Gastrocnemius medialis (tissue), 4 donors: ENCODE data around the gene FITM1. TPM values are rescaled to one million over a fixed set of nuclear protein-coding genes. Genes with fewer than 3 reads are reported as not detected.

ENCODE experiments used
- ATAC-seq, 2 donors: fragments of 150-250 bp; one replicate each; pipeline ENCODE4 v1.9.1; 2016
- DNase-seq, 2 donors: peaks; one replicate each; pipeline ENCODE4 v3.0.0-alpha.2; 2019
- H3K27ac ChIP-seq, 4 donors: fragments of 200-600 bp; sonication (generic); 1 replicate in 1 of 4; 2 replicates in 3 of 4; pipeline ENCODE4 v1.5.1; 2016 to 2018; ENCODE audit warnings: mild to moderate bottlenecking in 2 of 4, moderate library complexity in 1 of 4
- H3K27me3 ChIP-seq, 3 donors: fragments of 200-600 bp; sonication (generic) in 2 of 3; 1 replicate in 1 of 3; 2 replicates in 2 of 3; pipeline versions ENCODE4 v1.5.1 to v1.6.0; 2016 to 2019; ENCODE audit warnings: mild to moderate bottlenecking in 1 of 3, moderate library complexity in 1 of 3
- H3K36me3 ChIP-seq, 2 donors: fragments of 200-600 bp; sonication (generic) in 1 of 2; one replicate each; pipeline ENCODE4 v1.5.1; 2017 to 2018
- H3K4me1 ChIP-seq, 2 donors: fragments of 200-600 bp; sonication (generic) in 1 of 2; one replicate each; pipeline ENCODE4 v1.5.1; 2016 to 2017; ENCODE audit warnings: mild to moderate bottlenecking in 2 of 2
- H3K4me3 ChIP-seq, 4 donors: fragments of 200-600 bp; sonication (generic) in 3 of 4; 1 replicate in 1 of 4; 2 replicates in 3 of 4; pipeline ENCODE4 v1.5.1; 2016 to 2019; ENCODE audit warnings: mild to moderate bottlenecking in 2 of 4
- H3K9me3 ChIP-seq, 3 donors: fragments of 200-600 bp; sonication (generic) in 2 of 3; 1 replicate in 1 of 3; 2 replicates in 2 of 3; pipeline ENCODE4 v1.5.1; 2016 to 2019
- POLR2A ChIP-seq, 2 donors: fragments of 450-650 bp; IDR thresholded peaks; one replicate each; pipeline ENCODE4 v1.6.1; 2017; ENCODE audit warnings: antibody characterized with exemption in 2 of 2, mild to moderate bottlenecking in 2 of 2, moderate library complexity in 2 of 2
- in situ Hi-C, 4 donors: fragments of 200-750 bp; cut with MboI; loops; one replicate each; pipeline versions ENCODE4 v1.15.0 to v1.8.0; 2017; ENCODE audit warnings: low sequenced_read_pairs in 4 of 4
- intact Hi-C: fragments of 100-400 bp; cut with DNase I; formaldehyde crosslinking; loops from one replicate; pipeline ENCODE4 v1.15.1; 2023; ENCODE audit warnings: low total_unique reads
- total RNA-seq, 4 donors: library from RNA; depleted of rRNA; stranded (reverse); fragments of >200 nt; gene quantifications; one replicate each; pipeline versions ENCODE4 v1.1.0 to v1.2.3, GENCODE V29; 2016
- TF ChIP-seq, protein P1 (sequence below), 5 experiments: fragments of 450-650 bp in 3 of 5; fragments of 200-600 bp in 2 of 5; sonication (generic) in 2 of 5; IDR thresholded peaks in 4 of 5; conservative IDR thresholded peaks in 1 of 5; 1 replicate in 4 of 5; 2 replicates in 1 of 5; pipeline ENCODE4 v1.5.1; 2016 to 2019; ENCODE audit warnings: antibody characterized with exemption in 5 of 5, mild to moderate bottlenecking in 3 of 5, moderate library complexity in 3 of 5

The FITM1 gene
- total RNA-seq, 4 donors from 2014 or later, result 45.3 to 91.3 (median 65.4) TPM

DNA sequence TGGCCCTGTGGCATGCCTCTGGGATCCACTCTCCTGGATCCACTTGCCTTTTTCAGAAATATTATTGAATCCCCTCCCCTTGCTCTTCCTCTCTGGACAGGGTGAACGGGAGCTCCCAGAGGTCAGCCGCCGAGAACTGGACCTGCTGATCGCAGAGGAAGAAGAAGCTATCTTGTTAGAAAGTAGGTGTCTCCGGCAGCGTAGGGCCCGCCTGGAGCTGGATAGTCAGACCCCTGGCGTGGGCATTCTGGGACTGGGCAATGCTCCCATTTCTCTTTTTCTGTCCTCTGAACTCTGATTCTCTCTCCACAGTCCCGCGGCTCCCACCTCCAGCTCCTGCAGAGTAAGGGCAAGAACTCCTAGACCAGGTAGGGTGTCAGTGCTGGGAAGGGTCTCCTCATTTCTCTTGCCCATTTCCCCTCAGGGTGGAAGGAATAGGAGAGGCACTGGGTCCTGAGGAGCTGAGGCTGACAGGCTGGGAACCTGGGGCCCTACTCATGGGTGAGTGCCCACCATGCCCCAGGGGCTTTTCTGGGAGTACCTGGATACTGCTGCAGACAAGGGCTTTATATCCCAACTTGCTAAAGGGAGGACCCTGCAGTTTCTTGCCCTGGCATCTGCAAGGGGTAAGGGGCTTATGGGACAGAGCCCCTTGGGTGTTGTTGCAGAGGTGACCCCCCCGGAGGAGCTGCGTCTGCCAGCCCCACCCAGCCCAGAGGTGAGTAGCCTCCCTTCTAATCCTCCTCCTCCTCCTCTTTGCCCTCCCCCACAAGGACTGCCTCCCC is 46.8 kb downstream of the FITM1 start:
- intact Hi-C loops, result no loop called here
- in situ Hi-C loops, result no loop called here

DNA sequence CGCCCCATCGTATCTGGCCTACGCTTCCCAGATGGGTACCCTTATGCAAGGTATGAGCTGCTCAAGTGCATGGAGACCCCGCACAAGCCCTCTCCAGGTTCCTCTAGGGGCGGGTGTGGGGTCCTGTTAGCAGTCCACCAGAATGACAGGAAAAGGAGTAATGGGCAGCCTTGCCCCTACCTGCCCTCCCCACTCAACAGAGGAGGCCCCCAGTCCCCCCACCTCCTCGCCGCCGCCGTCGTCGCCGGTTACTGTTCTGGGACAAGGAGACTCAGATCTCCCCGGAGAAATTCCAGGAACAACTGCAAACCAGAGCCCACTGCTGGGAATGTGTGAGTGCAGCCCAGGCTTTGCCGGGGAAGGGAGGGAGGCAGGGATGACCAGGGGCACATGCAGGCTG is 47.4 kb downstream of the FITM1 start:
- Histone ChIP-seq H3K4me3 (no peak overlapping the region), H3K36me3 (peaks cover 0 to 43% of the 10 kb centered on the region in 2 donors), H3K4me1 (peaks cover 9 to 13% of the 10 kb centered on the region in 2 donors), H3K9me3 (no peaks in the 10 kb centered on the region), H3K27me3 (no peaks in the 10 kb centered on the region), H3K27ac (no peak overlapping the region)
- TF ChIP-seq, protein P1, sequence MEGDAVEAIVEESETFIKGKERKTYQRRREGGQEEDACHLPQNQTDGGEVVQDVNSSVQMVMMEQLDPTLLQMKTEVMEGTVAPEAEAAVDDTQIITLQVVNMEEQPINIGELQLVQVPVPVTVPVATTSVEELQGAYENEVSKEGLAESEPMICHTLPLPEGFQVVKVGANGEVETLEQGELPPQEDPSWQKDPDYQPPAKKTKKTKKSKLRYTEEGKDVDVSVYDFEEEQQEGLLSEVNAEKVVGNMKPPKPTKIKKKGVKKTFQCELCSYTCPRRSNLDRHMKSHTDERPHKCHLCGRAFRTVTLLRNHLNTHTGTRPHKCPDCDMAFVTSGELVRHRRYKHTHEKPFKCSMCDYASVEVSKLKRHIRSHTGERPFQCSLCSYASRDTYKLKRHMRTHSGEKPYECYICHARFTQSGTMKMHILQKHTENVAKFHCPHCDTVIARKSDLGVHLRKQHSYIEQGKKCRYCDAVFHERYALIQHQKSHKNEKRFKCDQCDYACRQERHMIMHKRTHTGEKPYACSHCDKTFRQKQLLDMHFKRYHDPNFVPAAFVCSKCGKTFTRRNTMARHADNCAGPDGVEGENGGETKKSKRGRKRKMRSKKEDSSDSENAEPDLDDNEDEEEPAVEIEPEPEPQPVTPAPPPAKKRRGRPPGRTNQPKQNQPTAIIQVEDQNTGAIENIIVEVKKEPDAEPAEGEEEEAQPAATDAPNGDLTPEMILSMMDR (IDR thresholded peaks at IDR 0.05 in 4 of 5, conservative IDR thresholded peaks at IDR 0.05 in 1 of 5), result no peak
- no peak for TF ChIP-seq POLR2A (IDR thresholded peaks at IDR 0.05)
- no peak for DNase-seq
- no peak for ATAC-seq
- intact Hi-C loops, result no loop called here
- in situ Hi-C loops, result no loop called here

More for the DNA sequence above, 46.8 kb downstream of the FITM1 start:
- Histone ChIP-seq H3K27me3 (peaks cover 0 to 5% (median 0%) of the 10 kb centered on the region in 3 donors), H3K27ac (no peak overlapping the region), H3K9me3 (no peaks in the 10 kb centered on the region), H3K36me3 (peaks cover 0 to 37% of the 10 kb centered on the region in 2 donors), H3K4me3 (no peak overlapping the region), H3K4me1 (peaks cover 9 to 13% of the 10 kb centered on the region in 2 donors)
- ATAC-seq (no peak), DNase-seq (no peak)
- TF ChIP-seq, protein P1 (IDR thresholded peaks at IDR 0.05 in 4 of 5, conservative IDR thresholded peaks at IDR 0.05 in 1 of 5), result no peak
- TF ChIP-seq POLR2A (IDR thresholded peaks at IDR 0.05), result no peak

DNA sequence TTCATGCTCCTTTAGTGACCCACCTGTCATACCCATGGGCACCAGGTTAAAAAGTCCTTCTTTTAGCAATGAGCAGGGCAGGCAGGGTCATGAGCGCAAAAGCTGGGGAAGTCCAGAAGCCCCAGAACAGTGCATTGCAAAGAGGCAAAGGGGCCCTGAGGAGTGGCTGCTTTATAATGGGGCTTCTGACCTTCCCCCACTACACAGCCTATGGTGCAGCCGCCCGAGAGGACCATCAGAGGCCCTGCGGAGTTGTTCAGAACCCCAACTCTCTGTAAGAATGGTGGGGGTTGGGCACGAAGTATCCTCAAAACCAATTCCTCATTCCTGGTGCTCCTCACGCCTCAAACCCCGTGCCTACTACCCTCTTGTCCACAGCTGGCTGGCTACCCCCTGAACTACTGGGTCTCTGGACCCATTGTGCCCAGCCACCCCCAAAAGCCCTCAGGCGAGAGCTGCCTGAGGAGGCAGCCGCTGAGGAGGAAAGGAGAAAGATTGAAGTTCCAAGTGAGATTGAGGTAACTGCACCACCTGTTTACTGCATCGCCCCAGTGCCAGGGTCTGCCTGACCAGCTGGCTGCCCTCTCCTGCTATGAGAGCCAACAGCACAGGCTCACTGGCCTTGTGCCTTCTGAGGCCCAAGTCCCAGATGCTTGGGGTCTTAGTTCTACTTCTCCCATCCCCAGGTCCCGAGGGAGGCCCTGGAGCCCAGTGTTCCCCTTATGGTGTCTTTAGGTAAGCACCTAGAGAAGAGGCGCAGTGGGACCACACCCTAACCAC is 48.1 kb downstream of the FITM1 start:
- H3K4me3 ChIP-seq, result no peak overlapping the region
- no peaks in the 10 kb centered on the region for H3K9me3 ChIP-seq
- H3K27ac ChIP-seq, result peak overlapping the region in 2 of 4 donors; percentile 69 to 71

DNA sequence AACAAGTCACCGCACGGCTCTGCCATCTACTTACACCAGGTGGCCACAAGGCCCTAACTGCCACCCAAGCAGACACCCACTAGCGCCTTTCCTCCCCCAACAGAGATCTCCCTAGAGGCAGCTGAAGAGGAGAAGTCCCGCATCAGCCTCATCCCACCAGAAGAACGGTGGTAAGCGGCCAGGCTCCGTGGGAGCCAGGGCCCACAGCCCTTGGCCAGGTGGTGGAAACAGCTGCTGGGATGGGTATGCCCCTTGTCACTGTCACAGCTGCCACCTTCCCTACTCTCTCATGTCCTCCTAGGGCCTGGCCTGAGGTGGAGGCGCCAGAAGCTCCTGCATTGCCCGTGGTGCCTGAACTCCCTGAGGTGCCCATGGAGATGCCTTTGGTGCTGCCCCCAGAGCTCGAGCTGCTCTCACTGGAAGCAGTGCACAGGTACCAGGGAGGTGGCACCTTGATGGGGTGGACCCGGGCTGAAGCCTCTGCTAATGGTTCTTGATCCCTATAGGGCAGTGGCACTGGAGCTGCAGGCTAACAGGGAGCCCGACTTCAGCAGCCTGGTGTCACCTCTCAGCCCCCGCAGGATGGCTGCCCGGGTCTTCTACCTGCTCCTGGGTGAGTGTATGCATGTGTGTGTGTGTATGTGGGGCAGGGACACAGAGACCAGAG is 49.0 kb downstream of the FITM1 start:
- peaks cover 0 to 59% of the 10 kb centered on the region in 2 donors for H3K36me3 ChIP-seq
- H3K4me3 ChIP-seq, result no peak overlapping the region
- in situ Hi-C loops, result no loop called here
- peak overlapping the region; percentile 69 to 74 (median 70) for H3K27ac ChIP-seq
- peak in 1 of 2 donors; percentile 7 for ATAC-seq
- no peaks in the 10 kb centered on the region for H3K9me3 ChIP-seq
- TF ChIP-seq POLR2A (IDR thresholded peaks at IDR 0.05), result no peak
- TF ChIP-seq, protein P1 (IDR thresholded peaks at IDR 0.05 in 4 of 5, conservative IDR thresholded peaks at IDR 0.05 in 1 of 5), result no peak
- no peaks in the 10 kb centered on the region for H3K27me3 ChIP-seq
- peaks cover 9 to 13% of the 10 kb centered on the region in 2 donors for H3K4me1 ChIP-seq
- DNase-seq, result no peak
- intact Hi-C loops, result no loop called here

More for the DNA sequence above, 48.1 kb downstream of the FITM1 start:
- peaks cover 9 to 13% of the 10 kb centered on the region in 2 donors for H3K4me1 ChIP-seq
- in situ Hi-C loops, result no loop called here
- peak in 1 of 2 donors; percentile 3 for ATAC-seq
- intact Hi-C loops, result no loop called here
- peaks cover 0 to 50% of the 10 kb centered on the region in 2 donors for H3K36me3 ChIP-seq
- H3K27me3 ChIP-seq, result no peaks in the 10 kb centered on the region
- DNase-seq, result no peak
- no peak for TF ChIP-seq POLR2A (IDR thresholded peaks at IDR 0.05)
- TF ChIP-seq, protein P1 (IDR thresholded peaks at IDR 0.05 in 4 of 5, conservative IDR thresholded peaks at IDR 0.05 in 1 of 5), result no peak
